ENCODE results near the gene IFT74.

Gene IFT74

DNA sequence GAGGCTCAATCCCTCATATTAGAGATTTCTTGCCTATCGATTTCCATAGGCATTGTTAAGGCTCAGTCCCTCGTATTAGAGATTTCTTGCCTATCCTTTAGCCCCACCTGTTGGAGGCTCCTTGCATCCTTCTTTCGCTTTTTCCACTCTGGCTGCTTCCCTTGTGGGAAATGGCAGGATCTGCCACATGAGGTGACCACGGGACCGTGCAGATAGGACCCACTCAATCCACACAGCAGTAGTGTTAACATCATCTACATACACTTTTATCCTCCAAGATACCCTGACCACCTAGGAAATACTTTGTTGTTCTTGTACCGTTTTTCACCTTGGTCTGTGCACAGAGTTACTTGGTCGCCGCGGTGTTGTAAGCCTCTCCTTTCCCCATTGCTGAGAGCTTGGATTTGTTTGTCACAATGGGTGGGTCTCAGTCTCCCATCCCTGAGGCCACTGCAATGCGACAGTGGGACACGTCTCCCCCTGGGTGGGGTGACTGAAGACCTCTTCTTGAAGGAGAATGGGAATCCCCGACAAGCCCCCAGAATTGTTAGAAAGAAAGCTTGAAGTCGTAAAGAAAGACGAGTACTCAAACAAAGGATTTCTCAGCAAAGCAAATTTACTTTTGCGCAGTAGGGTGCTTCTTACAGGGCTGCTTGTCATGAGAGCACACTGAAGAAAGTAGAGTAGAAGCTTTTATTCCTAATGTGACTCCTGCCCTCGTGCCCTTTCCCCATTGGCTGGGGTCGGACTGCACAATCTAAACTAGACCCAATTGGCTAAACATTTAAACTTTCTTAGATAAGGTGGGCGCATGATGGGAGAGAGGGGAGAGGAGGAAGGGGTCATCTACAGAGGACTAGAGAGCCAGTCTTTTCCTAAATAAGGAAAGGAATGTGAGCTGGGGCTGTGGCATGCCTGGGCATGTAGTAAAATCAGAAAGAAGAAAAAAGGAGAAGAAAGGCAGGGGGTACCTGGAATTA is 19.8 kb downstream of the IFT74 start:
- DNase-seq = peak in 1 of 2 experiments; percentile 15

DNA sequence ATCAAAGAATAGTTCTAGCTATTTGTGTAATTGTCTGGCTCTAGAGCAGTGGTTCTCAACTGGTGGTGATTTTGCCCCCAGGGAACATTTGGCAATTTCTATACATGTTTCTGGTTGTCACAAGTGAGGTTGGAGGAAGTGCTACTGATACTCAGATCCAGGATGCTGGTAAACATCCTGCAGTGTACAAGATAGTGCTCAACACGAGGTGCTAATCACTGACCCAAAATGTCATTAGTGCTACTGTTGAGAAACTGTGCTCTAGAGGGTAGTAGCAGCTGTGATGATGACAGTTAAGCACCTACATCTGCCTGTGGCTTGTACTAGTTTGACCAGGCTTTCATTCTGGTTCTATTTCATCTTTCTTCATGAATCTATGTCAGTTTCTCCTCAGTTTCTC is 27.1 kb downstream of the IFT74 start:
- DNase-seq = no peak

DNA sequence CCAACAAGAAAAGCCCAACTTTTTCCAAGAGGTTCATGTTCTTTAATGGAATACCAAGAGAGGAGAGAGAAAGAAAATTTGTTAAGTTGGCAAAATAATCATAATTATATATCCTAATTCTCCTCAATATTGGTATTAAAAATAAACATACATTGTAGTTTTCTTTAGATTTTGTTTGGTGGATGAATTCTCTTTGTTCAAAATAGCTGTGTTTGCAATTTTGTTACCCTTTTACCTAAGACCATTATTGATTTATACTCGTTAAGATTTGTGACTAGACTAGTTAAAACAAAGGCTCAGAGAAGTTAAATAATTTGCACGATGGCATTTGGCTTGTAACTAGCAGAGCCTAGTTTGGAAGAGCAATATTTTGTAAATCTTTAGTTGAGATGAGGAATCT is 39.6 kb downstream of the IFT74 start:
- no peak for DNase-seq

DNA sequence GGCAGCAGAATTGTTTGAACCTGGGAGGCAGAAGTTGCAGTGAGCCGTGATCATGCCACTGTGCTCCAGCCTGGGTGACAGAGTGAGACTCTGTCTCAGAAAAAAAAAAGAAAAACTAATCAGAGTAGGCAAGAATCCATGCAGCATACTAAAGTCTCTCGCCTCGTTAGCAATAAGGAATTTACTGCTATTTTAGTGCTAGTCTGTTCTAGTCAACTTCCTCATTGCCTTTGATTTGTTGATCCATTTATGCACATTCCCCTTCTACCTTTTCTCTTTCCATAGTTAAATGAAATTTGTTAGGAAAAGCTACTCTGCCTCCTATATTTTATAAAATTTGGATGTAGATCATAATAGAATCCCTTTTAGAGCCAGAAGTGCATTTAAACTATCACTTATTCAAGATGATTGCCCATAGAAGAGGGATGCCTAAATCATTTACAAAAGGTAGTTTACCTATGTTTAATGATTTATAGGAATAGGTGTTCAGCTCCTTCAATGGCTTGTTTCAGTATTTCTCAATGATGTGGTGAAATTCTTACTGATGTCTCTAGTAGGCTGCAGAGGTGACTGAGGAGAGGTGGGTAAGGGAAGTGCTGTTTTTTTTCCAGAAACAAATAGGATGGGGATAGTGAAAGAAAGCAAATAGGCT is 47.3 kb downstream of the IFT74 start:
- no peak for DNase-seq

DNA sequence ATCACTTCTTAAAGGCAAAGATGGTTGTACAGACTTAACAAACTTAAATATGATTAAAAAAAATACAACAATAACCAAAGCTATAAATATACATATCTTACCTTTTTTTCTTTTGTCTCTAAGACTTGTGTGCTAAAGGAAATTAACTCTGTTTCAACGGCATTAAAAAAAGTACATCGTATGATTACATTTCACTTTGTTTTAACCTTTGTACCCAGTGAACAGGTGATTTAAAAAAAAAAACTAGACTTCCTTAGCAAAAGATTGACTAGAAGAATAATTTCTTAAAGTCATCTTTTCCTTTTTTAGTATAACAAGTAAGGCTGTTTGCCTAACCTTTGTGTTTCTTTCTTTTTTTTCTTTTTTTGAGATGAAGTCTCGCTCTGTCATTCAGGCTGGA is 49.3 kb downstream of the IFT74 start, which contains the start of gene LRRC19:
Gene LRRC19, minus strand, starts transcription at position 182 of the 400 bp plus-strand sequence. CDS start 5,978 bp downstream, outside the sequence.
- DNase-seq = no peak

DNA sequence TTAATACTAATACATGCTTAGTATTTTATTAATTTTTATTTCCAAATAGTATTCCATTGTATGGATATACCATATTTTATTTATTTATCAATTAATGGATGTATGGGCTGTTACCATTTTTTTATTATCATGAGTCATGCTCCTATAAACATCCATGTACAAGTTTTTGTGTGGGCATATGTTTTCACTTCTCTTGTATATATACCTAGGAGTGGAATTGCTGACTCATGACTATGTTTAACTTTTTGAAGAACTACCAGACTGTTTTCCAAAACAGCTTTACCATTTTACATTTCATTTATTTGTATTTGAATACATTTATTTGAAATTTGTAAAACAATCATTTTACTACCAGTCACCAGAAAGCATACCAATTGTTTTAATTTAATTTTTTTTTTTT is 63.4 kb downstream of the IFT74 start:
- DNase-seq = no peak

DNA sequence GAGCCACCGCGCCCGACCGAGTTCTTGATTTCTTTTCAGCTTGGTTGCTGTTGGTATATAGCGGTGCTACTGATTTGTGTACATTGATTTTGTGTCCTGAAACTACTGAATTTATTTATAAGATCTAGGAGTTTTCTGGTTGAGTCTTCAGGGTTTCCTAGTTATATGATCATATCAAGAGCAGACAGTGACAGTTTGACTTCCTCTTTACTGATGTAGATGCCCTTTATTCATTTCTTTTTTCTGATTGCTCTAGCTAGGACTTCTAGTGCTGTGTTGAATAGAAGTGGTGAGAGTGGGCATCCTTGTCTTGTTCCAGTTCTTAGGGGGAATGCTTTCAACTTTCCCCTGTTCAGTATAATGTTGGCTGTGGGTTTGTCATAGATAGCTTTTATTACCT is 66.7 kb downstream of the IFT74 start:
- peak in 1 of 2 experiments; percentile 4 for DNase-seq

DNA sequence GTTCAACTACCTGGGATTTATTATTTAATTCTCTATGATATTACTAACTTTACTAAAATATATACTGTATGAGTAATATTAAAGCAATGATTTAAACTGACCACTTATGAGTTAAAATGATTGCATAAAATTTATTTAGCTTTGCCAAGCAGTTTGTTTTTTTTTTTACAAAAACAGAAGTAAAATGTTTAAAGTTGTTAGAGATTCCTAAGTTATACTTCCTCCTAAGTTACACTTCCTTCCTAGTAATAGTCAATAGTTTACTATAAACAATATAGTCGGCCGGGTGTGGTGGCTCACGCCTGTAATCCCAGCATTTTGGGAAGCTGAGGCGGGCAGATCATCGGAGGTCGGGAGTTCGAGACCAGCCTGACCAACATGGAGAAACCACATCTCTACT is 73.0 kb downstream of the IFT74 start:
- DNase-seq = no peak

DNA sequence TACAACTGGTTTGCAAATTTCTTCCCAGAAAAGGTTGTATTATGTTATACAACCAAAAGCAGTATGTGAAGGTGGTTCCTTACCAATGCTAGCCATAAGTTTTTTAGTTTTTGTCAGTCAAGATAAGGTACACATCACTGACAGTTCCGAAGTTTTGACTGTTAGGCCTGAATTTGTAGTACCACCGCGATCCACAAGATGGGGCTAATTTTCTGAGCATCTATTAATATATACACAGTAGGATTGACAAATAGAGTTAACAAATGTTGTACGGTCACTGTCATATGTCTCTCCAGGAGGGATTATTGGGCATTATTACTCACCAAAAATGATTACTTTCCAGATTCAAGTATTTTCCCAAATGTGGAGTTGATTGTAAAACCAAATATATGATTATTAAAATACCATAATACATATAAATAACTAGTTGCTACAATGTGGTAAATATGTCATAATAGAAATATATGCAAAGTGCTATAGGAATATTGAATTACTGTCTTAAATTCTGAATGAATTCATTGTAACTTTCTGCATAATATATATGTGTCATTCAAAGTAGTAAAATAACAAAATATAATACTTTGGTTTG is 77.7 kb downstream of the IFT74 start:
- peak; percentile 30 to 40 for DNase-seq

DNA sequence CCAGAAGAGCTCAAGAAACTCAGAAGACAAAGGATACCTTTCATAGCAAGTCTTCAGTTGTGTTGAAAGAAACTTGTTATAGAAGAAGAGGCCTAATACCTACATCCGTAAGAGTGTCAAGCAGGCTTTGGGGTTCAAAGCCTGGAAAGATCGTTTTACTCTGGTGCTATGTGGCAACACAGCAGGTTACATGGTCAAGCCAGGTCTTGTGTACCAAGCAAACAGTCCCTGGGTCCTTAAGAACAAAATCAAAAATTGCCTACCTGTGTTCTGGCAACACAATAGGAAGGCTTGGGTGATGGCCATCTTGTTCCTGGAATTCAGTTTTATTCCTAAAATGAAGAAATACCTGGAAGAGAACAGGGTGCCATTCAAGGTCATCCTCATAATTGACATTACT is 81.3 kb downstream of the IFT74 start:
- no peak for DNase-seq

DNA sequence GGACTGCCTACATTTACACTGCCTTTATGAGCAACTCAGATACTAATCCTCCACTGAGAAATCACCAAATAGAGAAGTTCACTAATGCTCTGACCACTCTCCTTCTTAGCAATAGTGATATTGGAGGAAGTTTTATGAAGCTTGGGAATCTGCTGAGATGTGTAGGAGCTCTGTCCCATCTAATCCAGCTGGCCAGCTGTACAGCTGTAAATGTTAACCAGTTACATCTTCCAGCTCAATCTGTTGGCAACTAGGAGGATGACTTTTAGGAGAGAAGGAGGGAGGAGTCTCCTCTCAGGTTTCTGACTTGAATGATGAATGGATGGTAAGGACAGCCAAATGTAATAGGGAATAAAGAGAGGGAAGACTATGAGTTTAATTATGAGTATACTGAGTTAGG is 85.5 kb downstream of the IFT74 start:
- no peak for DNase-seq

DNA sequence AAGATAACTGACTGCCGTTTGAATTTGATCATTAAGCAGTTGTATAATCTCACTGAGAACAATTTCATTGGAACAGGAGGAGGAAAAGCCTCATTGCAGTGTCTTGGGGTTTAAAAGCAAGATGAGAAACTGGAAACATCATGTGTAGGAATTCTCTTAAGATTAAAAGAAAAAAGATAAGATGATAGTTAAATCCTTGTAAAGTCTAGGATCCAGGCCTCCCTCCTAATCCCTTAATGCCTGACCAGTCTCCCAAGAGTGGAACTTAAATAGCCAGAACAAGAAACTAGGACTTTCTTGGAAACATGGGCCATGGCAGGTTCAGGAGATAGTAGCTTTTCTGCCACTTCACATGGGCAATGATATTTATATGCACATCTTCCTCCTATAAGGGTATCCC is 86.3 kb downstream of the IFT74 start:
- DNase-seq = no peak

DNA sequence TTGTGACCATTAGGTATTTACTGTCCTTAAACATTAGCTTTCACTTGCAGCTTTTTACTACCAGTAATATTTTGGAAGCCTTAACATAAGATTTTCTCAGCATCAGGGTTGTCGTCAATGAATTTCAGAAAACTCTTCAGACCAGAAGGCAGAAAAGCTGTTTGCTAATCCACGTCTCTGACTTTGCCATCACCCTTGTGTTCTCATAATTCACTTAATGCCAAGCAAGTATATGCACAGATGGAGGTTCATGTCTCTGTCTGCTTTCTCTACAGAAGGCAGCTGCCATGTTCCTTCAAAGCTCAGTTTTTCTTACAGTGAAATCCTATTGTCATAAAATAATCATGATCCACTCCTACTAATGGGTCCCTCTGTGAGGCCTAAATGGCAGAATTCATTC is 87.0 kb downstream of the IFT74 start:
- DNase-seq = no peak

DNA sequence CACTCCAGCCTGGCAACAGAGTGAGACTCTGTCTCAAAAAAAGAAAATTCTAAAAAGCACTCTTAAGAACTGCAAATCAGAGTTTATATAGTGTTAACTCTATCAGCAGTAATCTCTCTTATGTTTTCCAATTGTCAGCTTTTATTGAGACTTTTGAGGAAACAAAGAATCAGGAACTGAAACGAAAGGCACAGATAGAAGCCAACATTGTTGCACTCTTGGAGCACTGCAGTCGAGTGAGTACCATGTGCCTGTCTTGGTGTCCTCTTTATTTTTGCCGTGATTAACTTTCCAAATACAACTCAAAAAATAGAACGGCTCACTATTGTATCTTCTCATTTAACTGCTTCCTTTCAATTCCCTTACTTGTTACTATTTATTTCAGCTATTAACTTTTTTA is 90.9 kb downstream of the IFT74 start:
- DNase-seq = no peak

DNA sequence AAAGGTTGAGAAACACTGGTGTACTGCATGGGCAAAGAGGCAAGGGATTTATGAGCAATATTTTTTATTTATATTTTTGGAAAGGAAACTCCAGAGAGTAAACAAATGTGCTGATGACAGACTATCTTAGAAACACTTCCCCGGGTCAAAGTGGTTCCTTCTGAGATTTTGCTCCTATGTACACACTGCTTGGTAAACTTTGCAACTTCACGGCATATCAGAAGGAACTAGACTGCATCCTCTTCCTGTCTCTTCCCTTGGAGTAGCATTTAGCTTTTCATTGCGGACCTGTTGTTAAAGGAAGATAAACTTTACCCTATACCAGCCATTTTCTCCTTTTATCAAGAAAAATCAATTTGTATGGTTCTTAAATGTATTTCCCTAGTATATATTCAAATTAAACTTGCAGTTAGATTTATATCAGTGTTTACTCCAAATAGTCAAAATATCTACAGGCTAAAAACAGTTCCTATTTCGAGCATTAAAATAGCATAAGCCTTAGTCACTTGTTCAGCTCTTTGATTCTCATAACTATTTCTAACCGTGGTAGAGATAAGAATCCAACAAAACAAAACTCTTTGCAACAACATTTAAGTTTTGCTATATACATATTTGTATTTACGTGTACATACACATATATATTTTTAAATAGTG is 97.3 kb downstream of the IFT74 start:
- no peak for DNase-seq

DNA sequence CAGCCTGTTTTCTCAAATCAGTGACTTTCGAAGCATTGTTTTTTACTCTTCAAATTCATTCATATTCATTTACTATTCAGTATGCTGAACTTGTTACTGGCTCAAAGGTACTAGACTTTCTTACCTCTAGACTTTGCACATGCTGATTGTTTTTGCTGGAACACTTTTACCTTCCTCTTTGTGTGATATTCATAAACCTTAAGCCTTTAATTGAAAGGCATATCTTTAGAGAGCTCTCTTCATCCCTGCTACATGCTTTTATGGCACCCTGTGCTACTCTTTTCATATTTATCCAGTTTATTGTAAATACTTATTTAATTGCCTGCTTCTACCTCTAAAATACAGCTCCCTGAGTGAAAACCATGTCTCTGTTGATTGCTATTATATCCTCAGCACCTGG is 97.9 kb downstream of the IFT74 start:
- no peak for DNase-seq

DNA sequence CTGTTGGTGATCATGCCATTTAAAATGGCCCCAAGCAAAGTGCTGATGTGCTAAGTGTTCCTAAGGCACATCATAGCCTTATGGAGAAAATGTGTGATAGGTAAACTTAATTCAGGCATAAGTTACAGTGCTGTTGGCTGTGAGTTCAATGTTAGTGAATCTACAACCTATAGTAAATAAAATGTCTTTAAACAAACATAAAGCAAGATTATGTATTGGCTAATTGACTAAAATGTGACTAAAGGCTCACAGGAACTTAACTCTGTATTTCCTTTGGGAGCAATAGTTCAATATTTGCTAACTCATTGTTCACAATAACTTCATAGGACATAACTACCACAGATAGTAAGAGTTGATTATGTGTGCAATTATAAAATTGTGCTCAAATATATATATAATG is 98.6 kb downstream of the IFT74 start:
- DNase-seq = no peak

DNA sequence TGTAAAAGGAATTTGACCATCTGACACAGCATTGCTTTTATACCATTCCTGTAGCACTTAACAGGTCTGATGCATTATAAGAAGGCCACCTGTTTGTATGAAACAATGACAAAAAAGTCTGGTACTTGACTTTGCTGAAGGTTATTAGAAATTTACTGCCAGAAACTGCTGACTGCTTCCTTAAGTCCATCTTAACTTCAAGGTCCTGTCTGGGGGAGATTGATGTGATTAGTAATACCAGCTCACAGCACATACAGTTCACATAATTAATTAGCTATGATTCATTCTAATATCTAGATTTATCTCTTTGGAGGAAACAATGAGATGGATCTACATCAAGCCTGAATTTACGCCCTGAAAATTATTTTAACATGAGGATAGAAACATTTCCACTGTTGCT is 103.2 kb downstream of the IFT74 start:
- DNase-seq = no peak

DNA sequence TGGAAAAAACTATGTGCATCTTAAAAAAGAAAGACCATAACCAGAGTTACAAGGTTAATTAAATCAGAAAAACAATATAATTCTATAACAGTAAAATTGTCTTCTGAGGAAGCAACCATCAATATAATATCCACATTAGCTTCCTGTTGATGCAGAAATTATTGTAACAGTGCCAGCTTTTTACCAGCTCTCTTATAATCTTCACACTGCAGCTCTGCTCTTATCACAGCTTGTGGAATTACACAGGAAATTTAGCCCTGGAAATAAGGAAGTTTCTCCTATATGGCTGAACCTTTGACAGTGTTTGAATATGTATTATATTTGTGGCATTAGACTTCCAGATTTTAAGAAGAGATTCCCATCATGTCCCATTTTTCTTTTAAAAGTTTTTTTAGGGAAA is 103.7 kb downstream of the IFT74 start:
- DNase-seq = peak; percentile 0

DNA sequence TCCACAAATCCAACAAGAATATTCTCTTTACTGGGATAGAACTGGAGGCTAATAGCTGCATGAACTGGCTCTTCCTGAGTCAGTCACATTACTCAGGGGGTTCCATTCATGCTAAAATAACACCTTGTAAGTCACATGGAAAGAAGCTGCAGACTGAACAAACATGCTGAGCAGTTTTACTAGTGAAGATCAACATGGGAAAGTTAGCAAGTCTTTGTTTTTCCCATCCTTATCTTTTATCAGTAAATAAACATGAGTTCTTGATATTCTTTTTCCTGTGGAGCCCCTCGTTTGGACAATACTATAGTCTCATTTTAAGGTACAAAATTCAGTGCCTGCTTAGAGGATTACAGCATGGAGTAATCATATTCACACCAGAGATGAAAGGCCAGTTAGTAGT is 109.1 kb downstream of the IFT74 start:
- DNase-seq = no peak

DNA sequence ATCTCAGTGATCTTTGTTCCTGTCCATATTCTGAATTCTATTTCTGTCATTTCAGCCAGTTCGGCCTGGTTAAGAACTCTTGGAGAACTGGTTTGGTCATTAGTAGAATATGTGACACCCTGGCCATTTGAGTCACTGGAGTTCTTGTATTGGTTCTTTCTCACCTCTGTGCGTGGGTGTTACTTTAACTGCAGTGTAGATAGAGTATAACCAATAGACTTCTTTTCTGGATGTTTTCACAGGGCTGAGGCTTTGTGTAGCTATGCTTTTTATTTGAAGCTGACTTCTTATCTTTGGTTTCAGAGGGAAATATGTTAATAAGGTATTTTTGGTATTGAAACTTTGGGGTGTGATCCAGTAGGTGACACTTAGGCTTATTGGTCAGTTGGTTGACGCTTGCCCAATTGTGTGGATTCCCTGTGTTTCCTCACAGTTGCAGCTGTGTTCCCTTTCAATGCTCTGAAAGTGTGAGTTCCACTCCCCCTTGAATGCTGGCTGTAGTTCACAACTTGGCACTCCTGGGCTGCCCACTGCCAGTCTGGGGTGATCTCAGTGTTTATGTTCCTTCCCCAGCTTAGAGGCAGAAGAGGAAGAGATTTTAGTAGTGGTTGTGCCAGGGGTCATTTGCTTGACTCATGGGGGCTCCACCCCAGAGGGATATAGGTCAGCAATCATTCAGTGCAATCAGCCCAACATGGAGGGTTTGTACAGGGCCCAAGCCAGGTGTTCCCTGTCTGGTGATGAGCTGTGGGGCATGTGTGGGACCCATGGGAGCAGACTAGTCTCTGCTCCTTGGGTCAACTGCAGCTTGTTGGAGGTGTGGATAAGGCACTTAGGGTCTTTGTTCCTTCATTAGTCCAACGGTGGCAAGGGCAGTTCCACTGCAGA is 117.9 kb downstream of the IFT74 start:
- no peak for DNase-seq

DNA sequence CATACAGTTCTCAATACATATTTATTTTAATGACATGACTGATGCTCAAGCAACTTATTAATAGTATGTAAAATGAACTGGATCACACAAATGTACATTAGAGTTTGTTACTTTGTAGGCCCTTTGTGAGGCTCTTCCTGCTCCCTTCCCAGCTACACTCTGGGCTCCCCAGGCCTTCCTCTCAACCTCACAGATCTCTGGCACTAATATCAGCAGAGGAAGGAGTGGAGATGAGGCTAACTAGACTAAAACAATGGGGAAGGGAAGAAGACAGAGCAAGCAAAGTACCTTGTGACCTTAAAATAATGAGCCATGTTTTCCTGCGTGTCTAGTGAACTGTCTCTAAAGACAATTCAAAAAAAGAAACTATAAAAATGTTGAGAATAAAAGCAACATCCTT is 122.5 kb downstream of the IFT74 start:
- DNase-seq = no peak

Data from Kasumi-1 (cell line).